GM18907 (cell line): ENCODE data around the gene RSPRY1.
"Not testable (repeated sequence)": the region's sequence is repeated elsewhere in the genome, so short reads cannot be mapped to it uniquely, and the experiment has no call there.

ENCODE experiments used
- ATAC-seq: cut with Tn5 transposase; IDR thresholded peaks from one replicate; pipeline ENCODE4 v1.9.1; 2021; ENCODE audit warnings: mild to moderate bottlenecking, moderate library complexity; ENCODE audit not compliant: unreplicated experiment

RSPRY1 gene

DNA sequence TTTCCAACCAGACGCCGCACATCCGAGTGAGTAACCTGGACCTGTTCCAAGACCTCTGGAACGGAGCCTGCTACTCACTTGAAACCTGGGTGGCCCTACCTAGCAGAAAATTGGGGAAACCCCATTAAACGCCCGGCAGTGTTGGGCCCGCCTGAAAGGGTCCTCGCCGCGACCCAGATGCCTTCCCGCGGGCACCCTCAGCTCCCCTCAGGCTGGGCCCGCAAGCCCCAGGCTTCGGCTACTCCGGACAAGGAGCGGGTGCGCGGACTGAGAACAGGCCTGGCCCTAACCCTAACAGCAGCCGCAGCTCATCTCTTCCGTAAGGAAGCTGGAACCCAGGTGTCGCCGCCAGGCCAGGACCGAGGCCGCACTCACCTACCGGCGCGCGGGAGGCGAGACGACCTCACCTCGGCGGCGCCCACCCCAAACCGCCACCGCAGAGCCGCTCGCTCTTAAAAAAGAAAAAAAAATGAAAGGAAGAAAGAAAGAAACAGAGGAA lies 634 bp upstream of the RSPRY1 start:
- peak; percentile 42 for ATAC-seq

DNA sequence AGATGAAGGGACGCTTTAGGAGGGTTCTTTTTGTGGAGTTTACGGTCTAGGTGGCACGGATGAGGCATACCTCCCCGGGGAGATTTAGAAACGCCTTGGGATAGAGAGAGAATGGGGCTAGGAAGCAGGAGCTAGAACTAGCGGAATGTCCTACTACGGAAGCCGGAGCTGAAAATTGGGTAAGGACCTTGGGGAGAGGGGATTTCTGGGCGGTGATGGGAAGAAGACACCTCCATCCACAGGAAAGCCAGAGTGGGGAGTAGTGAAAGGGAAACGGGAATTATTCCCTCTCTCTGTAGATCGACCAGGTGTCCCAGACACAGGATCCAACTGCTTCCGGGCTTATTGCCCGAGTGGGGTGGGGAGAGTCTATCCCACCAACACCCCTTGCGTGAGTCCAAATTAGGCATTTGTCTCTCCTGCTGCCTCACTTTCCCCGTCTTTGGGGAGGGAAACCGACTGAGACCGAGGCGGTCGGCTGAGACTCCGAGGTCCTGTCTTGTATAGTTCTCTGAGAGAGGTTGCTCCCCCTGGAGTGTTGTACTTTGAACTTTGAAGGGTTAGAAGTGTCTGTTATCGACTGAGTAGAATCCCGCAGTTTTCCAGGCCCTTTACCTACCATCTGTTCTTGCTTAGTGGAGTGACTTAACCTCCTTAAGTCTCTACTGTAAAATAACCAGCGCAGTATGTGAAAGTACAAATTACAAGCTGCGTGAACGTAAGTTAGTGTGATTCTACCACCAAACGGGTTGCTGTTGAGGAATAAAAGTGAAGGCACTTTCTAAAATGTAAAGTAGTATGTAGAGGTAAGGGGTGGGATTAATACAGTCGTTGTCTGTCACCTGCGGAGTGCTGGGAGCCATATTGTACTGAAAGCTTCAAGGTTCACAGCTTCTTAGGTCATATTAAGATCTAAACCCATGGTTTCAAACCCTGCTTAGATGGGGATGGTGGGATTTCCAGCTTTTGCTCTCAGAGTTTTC lies 1.0 kb downstream of the RSPRY1 start:
- no peak for ATAC-seq

DNA sequence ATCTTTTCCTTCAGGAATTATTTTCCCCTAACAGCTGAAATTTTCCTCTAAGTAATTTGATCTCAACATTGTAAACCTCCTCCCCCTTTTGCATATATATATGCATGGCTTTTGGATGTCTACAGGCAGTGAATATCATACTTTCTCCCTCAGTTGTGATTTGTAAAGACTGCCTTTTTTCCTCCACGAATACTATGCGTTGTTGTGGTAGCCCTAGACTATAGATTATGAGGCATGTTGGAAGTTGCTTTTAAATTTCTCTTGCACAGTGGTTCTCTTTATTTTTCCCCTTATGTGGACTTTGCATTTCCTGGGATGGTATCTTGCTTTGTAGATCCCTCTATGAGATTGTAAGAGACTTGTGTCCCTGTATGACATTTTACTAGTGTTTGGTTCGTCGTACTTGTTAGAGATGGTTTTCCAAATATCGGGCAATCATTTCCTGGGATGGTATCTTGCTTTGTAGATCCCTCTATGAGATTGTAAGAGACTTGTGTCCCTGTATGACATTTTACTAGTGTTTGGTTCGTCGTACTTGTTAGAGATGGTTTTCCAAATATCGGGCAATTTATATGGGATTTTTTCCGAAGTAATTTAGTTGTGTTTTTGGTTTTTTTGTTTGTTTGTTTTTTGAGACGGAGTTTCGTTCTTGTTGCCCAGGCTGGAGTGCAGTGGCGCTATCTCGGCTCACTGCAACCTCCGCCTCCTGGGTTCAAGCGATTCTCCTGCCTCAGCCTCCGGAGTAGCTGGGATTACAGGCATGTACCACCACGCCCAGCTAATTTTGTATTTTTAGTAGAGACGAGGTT lies 2.0 kb downstream of the RSPRY1 start:
- ATAC-seq, result not testable (repeated sequence)

GRCh38 chr16:57188711-57189002 lies 2.5 kb downstream of the RSPRY1 start:
- ATAC-seq, result no peak

DNA sequence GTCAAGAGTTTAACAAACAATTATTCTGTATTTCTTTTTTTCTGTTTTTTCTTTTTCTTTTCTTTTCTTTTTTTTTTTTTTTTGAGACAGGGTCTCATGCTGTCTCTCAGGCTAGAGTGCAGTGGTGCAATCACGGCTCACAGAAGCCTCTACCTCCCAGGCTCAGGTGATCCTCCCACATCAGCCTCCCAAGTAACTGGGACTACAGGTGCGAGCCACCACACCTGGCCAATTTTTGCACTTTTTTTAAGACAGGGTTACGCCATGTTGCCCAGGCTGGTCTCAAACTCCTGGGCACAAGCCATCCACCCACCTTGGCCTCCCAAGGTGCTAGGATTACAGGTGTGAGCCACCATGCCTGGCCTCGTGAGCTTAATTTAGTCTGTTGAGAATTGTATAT lies 3.4 kb downstream of the RSPRY1 start:
- not testable (repeated sequence) for ATAC-seq

DNA sequence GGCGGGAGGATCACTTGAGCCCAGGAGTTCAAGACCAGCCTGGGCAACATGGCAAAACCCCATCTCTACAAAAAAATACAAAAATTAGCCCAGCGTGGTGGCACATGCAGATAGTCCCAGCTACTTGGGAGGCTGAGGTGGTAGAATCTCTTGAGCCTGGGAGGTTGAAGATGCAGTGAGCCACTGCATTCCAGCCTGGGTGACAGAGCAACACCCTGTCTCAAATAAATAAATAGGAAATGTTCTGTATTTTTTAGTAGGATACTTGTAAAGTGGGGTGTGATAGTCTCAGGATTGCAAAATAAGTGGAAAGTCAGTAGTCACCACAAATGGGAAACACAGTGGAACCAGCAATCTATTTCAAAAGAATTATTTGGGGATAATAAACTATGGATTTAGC lies 4.0 kb downstream of the RSPRY1 start:
- no peak for ATAC-seq

DNA sequence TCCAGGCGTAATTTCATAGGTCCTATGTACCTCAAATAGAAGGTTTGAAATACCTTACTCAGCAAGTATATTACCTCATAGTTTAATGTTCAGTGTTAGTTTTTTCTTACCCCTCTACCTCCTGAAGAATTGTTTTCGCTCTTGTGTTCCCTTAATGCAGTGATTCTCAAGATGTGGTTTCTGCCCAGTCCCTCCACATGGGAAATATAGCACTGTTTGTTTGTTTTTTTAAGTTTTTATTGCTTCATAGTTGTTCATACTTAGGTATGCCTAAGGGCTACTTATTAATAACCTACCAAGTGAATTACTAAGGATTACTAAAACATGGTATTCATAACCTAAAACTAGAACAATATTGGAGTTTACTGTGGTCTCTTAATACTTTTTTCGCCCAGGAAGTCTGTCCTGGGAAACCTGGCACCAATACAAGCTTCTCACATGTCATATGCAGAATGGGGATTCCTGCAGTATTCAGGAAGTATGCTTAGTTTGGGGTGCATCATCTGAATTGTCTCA lies 5.0 kb downstream of the RSPRY1 start:
- ATAC-seq, result no peak

DNA sequence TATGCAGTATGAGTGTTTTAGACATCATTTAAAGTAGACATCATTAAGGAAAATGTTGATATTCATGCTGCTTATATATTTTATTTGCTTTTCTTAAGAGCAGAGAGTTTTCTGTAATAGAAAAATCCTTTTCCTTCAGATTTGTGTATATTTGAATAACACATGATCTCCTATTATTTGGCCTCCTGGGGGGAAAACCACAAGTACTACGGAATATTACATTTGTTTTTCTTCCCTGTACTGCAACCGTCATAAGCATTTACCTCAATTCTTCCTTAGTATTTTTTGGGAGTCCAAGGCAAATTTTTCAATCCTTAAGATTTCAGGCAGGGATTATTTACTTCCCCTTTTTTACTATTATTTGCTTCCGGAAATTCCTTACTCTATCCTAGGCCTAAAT lies 6.0 kb downstream of the RSPRY1 start:
- ATAC-seq, result no peak

DNA sequence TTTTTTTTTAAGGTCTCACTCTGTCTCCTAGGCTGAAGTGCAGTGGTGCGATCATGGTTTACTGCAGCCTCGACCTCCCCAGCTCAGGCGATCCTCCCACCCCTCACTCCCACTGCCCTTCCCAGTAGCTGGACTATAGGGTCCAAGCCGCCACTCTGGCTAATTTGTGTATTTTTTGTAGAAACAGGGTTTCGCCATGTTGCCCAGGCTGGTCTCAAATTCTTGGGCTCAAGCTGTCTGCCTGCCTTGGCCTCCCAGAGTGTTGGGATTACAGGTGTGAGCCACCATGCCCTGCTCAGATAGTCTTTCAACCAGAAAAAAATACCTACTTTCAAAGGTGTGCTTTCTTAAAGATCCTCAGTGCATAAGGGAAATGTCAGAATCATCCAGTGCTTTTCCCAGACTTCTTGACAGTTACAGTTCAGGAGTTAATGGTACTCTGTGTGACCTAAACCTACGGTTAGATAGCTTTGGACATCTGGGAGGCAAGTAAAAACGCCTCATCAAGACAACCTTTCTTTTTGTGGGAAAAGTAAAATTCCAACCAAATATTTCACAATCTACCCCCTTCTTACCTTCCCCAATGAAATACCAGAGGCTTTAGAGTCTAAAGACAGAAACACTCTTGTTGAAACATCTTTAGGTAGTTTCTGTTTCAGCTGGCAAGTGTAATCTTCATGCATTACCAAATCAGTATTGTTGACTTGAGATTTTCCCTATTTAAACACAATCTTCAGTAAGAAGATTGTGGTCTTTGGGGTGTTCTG lies 6.8 kb downstream of the RSPRY1 start:
- no peak for ATAC-seq

DNA sequence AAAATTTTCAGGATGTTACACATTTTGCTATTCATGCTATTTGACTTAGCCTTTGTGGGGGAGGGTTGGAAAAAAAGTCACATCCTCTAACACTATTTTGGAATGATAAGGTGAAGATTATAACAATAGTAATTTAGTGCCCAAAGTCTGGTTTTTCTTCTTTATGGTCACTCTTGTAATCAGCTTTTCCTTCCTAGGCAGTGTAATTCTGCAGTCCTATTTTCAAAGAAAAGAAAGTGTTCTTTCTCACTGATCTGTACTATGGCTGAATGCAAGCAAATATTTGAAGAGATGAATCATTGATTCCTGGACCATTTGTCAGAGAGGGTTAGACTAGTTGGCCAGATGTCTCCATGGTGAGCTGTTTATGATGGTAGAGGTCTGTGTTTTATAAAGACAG lies 8.4 kb downstream of the RSPRY1 start:
- no peak for ATAC-seq

- no peak for ATAC-seq
Observed at GRCh38 chr16:57196286-57196685, 10.2 kb downstream of the RSPRY1 start.

DNA sequence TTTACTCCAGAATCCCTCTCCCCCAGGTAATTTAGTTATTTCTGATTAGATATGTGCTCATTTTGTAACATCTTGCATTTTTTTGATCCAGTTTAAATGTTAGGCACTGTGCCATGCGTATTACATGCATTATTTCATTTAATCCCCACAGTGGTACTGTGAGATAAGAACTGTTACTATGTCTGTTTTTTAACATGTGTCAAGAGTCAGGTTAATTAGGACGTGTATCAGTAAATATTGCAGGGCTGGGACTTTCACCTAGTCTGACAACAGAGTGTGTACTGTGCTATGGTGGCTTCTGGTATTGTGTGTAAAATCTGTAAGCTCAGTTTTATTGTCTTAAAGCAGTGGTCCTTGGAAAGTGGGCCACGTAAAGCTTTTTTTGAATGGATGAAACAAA lies 10.6 kb downstream of the RSPRY1 start:
- ATAC-seq, result no peak

DNA sequence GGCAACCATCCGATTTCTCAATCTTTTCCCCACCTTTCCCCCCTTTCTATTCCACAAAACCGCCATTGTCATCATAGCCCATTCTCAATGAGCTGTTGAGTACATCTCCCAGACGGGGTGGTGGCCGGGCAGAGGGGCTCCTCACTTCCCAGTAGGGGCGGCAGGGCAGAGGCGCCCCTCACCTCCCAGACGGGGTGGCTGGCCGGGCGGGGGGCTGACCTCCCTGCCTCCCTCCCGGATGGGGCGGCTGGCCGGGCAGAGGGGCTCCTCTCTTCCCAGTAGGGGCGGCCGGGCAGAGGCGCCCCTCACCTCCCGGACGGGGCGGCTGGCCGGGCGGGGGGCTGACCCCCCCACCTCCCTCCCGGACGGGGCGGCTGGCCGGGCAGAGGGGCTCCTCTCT lies 14.2 kb downstream of the RSPRY1 start:
- not testable (repeated sequence) for ATAC-seq

GRCh38 chr16:57200926-57201325 lies 14.8 kb downstream of the RSPRY1 start:
- not testable (repeated sequence) for ATAC-seq

DNA sequence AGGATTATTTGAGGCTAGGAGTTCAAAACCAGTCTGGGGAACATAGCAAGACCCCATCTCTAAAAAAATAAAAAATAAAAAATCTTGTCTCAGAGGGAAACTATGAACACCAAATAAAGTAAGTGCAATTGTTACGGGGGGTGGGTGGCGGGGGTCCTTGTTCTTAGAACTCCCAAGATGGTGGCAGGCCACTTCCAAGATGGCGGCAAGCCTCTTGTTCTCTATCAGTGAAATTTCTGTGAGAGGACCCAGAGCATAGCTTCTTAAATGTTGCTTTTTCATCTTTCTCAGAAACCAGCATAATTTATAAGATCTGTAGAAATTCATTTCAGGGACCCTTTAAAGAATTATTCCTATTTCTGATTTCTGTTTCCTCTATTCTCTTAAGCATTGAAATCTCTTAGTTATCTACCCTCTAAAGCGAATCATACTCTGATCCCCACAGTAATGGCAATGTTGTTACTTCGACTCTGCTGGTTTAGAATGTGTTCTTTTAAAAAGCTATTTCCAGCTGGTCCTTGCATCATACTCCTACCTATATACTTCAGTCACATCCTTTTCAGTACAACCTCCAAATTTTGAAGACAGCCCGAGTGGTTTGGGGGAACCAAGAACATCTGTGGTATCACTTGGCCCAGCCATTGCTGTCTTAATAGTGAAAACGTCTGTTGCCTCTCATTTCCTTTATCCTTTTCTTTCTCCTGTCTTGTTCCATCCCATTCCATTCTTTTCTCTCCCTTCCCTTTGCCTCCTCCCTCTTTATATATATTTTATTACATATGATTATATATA lies 16.2 kb downstream of the RSPRY1 start:
- no peak for ATAC-seq

GRCh38 chr16:57203451-57203850 lies 17.3 kb downstream of the RSPRY1 start:
- ATAC-seq, result no peak

DNA sequence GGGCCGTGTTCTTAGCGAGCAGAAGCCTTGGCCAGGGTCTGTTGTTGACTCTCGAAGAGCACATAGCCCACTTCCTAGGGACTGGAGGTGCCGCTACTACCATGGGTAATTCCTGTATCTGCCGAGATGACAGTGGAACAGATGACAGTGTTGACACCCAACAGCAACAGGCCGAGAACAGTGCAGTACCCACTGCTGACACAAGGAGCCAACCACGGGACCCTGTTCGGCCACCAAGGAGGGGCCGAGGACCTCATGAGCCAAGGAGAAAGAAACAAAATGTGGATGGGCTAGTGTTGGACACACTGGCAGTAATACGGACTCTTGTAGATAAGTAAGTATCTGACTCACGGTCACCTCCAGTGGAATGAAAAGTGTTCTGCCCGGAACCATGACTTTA lies 18.5 kb downstream of the RSPRY1 start:
- ATAC-seq, result no peak

- ATAC-seq, result no peak
Observed at GRCh38 chr16:57208926-57209325, 22.8 kb downstream of the RSPRY1 start.

DNA sequence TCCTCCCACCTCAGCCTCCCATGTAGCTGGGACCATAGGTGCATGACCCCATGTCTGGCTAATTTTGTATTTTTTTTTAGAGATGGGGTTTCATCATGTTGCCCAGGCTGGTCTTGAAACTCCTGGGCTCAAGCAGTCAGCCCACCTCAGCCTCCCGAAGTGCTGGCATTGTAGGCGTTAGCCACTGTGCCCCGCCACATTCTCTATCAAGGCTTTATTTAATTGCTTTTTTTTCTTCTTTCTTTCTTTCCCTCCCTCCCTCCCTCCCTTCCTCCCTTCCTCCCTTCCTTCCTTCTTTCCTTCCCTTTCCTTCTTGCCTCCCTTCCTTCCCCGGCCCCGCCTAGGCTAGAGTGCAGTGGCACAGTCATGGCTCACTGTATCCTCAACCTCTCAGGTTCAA lies 23.7 kb downstream of the RSPRY1 start:
- no peak for ATAC-seq

DNA sequence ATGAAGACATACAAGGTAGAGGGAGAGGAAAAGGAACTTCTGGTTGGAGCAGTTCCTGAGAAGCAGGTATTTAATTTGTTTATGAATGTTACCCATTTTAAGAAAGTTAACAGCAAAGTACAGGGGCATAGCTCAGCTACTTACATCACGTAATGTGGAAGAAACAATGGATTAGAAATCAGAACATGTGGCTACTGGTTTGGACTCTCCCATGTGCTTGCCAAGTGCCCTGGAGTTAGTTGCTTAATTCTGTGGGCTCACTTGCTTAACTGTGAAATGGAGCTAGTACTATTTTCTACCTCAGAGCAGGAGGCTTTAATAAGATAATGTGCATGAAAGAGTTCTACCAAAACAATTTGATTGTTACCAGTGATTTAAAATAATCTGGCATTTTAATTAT lies 27.3 kb downstream of the RSPRY1 start:
- ATAC-seq, result no peak
